ENCODE data around the gene KRTAP10-7.
"Not testable (repeated sequence)": the region's sequence is repeated elsewhere in the genome, so short reads cannot be mapped to it uniquely, and the experiment has no call there.

KRTAP10-7 gene

GRCh38 chr21:44590897-44591800 is 9.2 kb upstream of the KRTAP10-7 start:
- peak in 1 of 2 experiments; percentile 42 for DNase-seq

GRCh38 chr21:44591801-44592130 is 8.6 kb upstream of the KRTAP10-7 start:
- DNase-seq, result not testable (repeated sequence)

DNA sequence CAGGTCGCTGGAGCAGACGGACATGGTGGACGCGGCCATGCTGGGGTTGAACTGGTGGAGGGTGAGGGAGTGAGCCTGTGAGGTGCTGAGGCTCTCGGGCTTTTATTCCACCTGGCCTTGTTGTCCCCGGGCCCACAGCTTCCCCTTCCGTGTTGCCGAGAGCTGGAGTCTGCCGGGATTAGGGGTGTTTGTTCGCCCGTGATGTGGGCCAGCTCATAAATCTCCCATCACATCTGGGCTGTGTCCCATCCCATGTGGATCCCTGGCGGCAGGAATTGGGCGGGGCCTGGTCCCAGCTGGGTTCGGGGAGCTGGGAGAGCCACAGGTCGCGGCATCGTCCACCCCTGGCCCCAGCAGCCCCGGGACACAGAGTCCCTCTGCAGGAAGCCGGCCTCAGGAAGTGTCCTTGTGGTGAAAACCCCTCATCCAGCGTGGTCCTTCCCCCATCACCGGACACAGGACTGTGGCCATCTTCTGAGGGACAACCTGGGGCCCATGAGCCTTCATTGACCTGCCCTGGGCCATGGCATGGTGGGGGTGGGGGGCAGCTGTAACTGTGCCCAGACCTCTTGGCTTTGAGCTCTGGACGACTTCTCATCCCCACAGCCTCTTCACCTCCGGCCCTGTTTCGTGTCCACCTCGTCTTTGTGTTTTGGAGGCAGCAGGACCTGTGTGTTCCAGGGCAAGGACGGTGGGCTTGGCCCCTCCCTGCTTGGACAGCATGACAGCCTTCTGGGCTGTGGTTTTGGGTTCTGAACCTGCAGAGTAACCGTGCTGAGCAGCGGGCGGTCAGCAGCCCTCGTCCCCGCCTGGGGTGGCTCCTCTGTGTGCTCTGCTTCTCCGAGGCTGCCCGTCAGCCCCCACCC is 7.7 kb upstream of the KRTAP10-7 start, which contains the start of gene KRTAP10-6:
Gene KRTAP10-6, minus strand, starts transcription at position 60 of the 866 bp plus-strand sequence. Its CDS starts 21 bp downstream, at position 39.
- peak in 1 of 2 experiments; percentile 24 for DNase-seq

- no peak for DNase-seq
Measured at GRCh38 chr21:44593598-44594405, 6.6 kb upstream of the KRTAP10-7 start.

GRCh38 chr21:44594406-44594916 is 5.9 kb upstream of the KRTAP10-7 start:
- DNase-seq, result no peak

- no peak for DNase-seq
Measured at GRCh38 chr21:44595524-44595923, 4.9 kb upstream of the KRTAP10-7 start.

GRCh38 chr21:44596068-44596725 is 4.2 kb upstream of the KRTAP10-7 start:
- no peak for DNase-seq

GRCh38 chr21:44598061-44598460 is 2.3 kb upstream of the KRTAP10-7 start:
- no peak for DNase-seq

- DNase-seq, result no peak
Measured at GRCh38 chr21:44599264-44600029, 950 bp upstream of the KRTAP10-7 start.

GRCh38 chr21:44601091-44601490 is 694 bp downstream of the KRTAP10-7 start:
- peak in 1 of 2 experiments; percentile 57 for DNase-seq

DNA sequence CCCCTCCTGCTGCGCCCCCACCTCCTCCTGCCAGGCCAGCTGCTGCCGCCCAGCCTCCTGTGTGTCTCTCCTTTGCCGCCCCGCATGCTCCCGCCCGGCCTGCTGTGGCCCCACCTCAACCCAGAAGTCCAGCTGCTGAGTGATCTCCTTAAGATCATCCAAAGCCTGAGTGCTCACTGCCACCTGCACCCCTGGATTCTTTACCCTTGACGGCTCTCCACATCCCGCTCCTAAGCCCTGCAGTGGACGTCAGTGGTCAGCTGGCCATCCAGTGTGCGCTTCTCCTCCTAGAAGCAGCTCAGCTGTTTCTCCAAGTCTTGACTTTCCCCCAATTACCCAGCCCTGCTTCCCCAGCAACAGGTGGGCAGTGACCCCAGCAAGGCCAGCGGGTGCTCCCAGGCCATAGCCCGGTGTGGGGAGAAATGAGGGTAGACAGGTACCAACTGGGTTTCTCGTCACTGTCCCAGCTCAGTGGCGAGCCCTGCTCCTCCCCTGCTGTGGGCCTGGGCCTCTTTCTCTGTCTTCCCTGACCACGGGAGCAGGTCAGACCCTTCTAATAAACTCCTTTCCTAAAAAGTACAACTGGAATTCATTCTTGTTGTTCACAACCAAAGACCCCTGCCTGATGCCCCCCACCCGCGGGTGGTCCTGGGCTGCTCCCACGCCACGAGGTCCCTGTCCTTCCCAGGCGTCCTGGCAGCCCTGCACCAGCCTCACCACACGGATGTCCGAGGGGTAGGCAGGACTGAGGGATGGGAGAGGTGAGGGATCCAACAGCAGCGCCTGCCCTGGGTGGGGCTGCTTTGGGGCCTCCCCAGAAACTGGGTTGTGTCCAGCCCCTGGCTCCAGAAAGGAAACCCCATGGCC is 1.4 kb downstream of the KRTAP10-7 start:
- DNase-seq, result peak; percentile 60 to 83

- no peak for DNase-seq
Measured at GRCh38 chr21:44602463-44602850, 2.1 kb downstream of the KRTAP10-7 start.

DNA sequence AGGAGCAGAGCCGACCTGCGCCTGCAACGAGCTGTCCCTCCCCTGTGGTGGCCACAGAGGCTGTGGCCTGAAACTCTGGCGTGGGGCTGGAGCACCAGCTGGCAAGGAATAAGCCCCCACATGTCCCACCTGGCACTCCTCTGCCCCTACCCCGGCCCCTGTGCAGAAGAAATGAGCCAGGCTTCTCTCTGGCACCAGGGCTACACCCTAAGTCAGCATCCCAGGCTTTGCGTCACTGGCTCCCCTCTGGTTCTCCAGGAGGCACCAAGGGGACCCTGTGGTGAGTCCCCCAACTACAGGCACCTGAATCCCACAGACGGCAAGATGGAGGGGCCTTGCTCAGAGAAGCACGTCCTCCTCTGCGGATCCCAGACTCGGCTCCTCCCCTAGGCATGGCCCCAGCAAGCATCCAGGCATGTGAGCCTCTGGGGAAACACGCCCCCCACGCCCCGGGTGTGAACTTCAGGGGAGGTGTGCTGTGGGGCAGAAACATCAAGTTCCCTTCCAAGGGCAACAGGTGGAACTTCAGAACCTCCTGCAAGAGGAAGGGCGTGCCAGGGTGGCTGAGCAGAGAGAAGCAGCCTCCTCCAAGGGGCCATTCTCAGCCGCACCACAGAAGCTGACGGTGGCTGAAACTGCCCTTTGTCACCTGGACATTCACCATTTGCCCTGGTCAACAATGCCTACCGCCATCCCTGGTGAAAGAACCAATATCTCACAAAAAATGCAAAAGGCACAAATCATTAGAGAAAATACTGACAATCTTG is 2.9 kb downstream of the KRTAP10-7 start:
- no peak for DNase-seq

DNA sequence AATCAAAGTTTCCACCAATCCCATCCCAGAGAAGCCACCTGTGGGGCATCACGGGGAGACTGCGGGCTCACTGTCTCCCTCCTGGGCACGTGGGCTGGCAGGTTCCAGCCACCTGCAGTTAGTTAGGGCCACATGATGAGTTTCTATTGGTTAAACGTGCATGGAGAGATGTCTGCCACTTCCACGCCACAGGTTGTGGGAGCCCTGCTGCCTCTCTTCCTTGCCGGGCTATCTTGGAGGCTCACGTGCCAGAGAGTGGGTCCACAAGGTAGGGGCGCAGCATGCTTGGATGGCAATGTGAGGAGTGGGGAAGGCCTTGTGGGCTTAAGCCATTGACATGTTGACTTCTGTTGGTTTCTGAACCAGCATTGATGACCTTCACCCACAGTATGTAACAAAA is 3.5 kb downstream of the KRTAP10-7 start:
- no peak for DNase-seq

DNA sequence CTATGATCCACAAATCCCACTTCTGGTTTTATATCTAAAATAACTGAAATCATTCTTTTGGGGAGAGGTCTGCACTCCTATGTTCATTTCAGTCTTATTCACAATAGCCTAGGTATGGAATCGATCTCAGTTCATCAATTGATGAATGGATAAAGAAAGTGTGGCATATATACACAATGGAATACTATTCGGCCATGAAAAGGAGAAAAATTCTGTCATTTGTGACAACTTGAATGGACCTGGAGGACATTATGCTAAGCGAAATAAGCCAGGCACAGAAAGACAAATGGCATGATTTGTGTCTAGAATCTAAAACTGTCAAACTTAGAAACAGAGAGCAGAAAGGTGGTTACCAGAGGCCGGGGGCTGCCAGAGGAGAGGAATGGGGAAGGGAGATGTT is 6.1 kb downstream of the KRTAP10-7 start:
- DNase-seq, result no peak

DNA sequence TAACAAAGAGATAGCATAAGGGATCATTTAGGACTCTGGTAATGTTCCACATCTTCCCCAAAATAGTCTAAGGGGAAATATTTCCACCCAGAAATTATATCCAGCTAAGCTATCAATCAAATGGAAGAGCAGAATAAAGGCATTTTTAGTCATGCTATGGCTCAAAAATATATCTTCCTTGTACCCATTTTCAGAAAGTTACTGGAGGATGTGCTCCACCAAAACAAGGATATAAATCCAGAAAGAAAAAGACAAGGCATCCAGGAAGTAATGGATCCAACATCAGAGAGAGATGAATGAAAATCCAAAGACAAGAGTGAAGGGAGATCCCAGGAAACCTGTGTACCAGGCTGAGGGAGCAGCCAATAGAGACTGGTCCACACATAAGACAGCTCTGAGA is 8.8 kb downstream of the KRTAP10-7 start:
- no peak for DNase-seq

DNA sequence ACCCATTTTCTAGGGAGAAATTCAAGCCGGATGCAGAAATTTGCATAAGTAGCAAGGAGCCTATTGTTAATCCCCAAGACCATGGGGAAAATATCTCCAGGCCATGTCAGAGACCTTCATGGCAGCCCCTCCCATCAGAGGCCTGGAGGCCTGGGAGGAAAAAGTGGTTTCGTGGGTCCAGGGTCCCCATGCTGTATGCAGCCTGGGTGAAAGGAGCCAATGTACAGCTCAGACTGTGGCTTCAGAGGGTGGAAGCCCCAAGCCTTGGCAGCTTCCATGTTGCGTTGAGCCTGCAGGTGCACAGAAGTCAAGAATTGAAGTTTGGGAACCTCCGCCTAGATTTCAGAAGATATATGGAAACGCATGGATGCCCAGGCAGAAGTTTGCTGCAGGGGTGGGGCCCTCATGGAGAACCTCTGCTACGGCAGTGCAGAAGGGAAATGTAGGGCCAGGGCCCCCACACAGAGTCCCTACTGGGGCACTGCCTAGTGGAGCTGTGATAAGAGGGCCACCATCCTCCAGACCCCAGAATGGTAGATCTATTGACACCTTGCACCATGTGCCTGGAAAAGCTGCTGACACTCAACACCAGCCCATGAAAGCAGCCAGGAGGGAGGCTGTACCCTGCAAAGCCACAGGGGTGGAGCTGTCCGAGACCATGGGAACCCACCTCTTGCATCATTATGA is 9.9 kb downstream of the KRTAP10-7 start:
- not testable (repeated sequence) for DNase-seq

GRCh38 chr21:44611551-44611950 is 11.2 kb downstream of the KRTAP10-7 start:
- DNase-seq, result no peak

- no peak for DNase-seq
Measured at GRCh38 chr21:44612029-44612486, 11.7 kb downstream of the KRTAP10-7 start, which contains the start of gene KRTAP10-8. Gene KRTAP10-8, plus strand, starts transcription at chr21:44612079. Its CDS starts 22 bp downstream, at chr21:44612101.

Data from NCI-H524 (cell line).